ENCODE measurements around the gene PARVG.
"Not testable (repeated sequence)": the region's sequence is repeated elsewhere in the genome, so short reads cannot be mapped to it uniquely, and the experiment has no call there.

PARVG gene

DNA sequence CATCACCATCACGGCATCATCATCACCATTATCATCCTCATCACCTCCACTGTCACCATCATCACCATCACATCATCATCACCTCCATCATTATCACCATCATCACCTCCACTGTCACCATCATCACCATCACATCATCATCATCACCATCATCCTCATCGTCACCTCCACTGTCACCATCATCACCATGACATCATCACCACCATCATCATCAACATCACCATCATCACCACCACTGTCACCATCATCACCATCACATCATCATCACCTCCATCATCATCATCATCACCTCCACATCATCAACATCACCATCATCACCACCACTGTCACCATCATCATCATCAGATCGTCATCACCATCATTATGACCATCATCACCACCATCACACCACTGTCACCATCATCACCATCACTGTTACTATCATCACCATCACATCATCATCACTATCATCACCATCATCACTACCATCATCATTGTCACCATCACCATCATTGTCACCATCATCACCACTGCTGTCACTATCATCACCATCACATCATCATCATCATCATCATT, 32.8 kb downstream of the PARVG start:
- DNase-seq (ENCODE audit: low read depth in 2 of 2), result no peak

DNA sequence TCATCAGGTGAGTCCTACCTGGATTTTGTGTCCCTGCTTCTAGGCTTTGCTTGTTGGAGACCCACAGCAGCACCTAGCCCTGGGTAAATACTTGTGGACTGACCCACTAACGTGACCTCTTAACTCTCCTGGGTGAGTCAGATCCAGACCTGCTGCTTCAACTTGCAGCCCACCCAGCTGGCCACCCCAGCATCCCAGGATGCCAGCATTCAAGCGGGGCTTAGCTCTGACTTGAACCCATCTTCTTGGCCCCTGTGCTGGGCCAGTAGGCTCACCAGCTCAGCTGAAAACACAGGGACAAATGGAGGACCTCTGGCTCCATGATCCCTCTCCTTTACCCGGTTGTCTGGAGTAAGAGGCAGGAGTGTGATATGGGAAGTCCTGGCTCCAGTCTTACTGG, 33.5 kb downstream of the PARVG start:
- DNase-seq (ENCODE audit: low read depth in 2 of 2), result no peak

DNA sequence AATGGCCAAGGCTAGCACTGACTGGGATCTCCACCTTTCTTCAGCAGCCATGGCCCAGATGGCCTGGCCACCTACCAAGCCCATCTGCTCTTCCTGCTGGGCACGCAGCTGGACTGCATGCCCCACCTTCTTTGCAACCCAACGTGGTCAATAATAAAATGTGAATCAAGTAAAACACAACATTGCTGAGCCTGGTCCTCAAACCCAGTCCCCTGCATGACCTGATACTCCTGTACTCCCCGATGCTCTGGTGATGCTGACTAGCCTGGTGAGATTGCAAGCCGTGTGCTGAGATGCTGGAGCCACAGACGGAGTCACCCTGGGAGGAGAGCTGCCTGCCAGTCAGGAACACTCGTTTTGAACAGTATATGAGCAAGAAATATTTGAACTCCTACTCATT, 34.0 kb downstream of the PARVG start:
- DNase-seq (ENCODE audit: low read depth in 2 of 2), result no peak

DNA sequence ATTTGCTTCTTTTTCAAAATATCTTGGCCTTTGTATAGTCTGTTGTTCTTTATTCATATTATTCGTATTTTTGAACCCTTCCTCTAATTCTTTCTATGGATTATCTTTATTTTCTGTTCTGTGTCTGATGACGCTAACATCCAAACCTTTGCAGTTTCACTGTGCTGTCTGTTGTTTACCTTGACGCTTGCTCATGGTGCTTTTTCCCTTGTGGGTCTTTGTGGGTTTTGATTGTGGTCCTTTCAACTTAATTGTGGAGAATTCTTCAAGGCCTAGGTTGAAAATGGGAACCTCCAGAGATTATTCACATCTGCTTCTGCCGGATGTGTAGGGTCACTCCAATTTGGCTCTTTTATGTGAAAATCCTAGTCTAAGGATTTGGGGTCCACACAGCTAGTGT, 34.6 kb downstream of the PARVG start:
- no peak for DNase-seq (ENCODE audit: low read depth in 2 of 2)

DNA sequence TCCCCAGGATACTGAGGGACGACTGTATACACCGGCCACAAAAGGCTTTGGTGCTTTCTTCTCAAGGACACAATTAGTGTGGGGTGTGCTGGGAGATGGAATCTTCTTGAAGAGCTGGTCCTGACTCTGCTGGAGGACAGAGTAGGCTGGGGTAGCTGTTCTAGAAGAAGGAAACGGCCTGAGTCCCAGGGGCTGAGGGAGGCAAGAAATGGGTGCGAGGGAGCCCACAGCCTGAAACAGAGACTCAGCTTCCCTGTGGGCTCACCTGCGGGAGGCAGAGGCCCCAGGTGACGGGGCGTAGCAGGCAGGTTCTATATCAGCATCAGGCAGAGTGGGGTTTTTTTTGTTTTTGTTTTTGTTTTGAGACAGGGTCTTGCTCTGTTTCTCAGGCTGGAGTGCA, 36.6 kb downstream of the PARVG start:
- no peak for DNase-seq (ENCODE audit: low read depth in 2 of 2)

DNA sequence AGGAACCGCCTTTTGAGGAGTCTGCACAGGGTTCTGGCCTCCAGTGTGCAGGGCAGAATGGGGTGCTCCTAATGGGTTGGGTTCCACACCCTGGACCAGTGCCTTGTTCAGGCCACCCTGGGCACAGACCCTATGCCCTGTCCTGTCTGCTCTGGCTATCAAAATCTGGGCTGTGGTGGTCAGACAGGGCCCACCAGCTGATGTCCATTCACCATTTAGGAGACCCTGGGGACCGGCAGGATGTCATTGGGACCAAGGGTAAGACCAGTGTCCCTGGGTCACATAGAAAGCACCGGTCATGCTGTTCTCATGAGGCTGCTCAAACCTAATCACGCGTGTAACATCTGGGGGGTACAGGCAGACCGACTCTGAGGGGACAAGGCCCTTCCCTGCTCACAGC, 37.3 kb downstream of the PARVG start:
- no peak for DNase-seq (ENCODE audit: low read depth in 2 of 2)

DNA sequence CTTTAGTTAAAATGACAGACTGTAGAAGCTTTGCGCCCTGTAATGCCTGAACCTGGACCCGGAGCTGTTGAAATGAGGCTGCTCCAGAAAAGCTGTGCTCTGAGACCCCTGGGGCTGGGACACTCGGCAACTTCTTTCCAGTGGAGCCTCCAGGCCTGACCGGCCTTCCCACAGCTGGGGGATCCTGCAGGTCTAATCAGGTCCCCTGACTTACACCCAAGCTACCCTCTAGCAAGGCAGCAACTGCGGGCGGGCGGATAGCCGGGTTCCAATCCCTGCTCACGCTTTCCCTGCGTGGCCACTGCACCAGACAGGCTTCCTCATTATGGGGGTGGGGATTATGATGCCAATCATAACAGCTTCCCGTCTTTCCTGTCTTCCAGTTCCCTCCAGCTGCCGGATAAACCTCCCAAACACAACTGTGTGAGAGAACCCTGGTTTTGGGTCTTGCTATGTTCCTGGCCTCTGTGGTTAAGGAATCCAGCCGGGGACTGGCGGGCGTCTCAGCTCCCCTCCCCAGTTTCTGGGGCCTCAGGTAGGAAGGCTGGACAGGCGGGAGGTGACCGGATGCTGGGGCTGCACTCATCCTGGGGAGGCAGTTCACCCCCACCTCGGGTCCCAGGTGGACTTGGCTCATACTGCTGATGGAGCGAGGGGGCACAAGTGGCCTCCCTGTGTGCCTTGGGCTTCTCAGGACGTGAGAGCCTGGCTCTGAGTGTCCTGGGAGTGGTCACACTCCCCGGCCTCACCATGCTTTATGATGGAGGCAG, 38.6 kb downstream of the PARVG start:
- DNase-seq (ENCODE audit: low read depth in 2 of 2), result no peak

DNA sequence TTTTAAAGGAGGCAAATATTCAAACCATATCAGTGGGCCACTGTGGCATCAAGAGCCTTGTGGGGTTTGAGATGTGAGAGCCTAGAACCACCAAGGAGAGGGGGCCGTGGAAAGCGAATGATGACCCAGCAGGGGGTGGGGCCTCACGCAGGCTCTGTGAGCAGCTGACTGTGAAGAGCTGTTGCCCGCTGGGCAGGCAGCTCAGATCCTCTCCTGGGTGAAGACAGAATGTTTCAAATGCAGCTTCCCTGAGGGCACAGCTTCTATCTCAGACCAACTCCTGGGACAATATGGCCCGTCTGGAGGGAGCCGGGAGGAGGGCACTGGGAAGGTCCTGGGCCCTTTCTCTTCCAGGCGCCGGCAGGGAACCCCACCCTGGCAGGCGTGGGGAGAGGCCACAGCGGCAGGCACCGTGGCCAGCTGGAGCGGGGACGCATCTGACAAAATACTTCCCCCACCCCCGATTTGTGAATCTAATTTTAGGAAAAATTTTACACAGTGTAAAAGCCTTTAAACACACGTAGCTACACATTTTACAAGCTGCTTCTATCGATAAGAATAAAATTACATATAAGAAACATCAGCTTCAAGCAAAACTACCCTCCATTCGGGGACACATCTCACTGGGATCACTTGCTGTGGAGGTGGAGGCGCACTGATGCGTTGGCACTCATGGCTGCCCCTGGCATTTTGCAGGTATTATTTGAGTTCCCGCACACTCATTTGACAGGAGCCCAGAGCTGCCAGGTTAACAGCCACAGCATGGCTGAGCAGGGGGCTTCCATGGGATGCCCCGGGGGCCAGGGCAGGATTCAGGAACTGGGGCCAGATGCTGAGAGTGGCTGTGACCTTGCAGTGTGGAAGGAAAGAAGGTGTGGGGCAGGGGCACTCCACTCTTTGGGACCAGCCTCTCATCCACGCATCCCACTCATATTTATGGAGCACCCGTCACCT, 40.3 kb downstream of the PARVG start:
- DNase-seq (ENCODE audit: low read depth in 2 of 2), result no peak

DNA sequence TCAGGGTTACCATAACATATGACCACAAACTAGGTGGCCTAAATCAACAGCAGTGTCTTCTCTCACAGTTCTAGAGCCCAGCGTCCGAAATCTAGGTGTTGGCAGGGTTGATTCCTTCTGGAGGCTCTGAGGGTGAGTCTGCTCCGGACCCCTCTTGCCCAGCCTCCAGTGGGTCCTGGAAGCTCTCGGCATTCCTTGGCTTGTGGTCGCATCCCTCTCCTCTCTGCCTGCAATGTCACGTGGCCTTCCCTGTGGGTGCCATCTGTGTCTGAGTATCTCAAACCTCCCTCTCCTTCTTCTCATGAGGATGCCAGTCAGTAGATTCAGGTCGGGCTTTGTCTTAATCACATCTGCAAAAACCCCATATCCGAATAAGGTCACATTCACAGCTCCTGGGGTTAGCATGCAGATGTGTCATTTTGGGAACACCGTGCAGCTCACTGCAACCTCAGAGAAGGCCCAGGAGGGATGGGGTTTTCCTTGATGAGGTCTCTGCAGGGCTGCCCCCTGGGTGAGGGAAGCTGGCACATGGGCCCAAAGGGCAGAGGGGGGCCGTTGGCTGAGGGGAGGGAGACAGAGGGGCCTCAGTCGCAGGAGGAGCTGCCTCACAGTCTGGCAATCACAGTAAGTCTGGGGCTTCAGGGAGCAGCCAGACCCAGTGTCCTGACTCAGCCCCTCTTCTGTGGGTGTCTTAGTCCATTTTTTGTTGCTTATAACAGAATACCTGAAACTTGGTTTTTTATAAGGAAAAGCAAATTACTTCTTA, 41.2 kb downstream of the PARVG start:
- DNase-seq (ENCODE audit: low read depth in 2 of 2), result no peak

DNA sequence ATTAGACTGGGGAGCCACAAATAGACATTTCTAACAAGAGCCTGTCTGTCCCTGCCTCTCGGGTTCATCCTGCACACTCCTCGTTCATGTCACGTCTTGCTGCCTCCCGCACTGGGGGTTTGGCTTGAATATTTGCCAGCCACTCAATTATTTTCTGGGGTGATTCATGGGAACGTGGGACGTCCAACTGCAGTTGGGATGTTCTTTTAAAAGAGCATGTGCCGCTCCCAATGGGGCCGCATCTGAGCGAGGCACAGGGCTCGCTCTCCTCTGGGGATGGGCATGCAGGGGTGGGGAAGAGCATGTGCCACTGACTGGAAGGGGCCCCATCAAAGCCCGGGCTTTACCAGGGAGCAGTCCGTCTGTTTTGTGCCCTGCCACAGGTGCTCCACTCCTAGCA, 43.4 kb downstream of the PARVG start:
- no peak for DNase-seq (ENCODE audit: low read depth in 2 of 2)

DNA sequence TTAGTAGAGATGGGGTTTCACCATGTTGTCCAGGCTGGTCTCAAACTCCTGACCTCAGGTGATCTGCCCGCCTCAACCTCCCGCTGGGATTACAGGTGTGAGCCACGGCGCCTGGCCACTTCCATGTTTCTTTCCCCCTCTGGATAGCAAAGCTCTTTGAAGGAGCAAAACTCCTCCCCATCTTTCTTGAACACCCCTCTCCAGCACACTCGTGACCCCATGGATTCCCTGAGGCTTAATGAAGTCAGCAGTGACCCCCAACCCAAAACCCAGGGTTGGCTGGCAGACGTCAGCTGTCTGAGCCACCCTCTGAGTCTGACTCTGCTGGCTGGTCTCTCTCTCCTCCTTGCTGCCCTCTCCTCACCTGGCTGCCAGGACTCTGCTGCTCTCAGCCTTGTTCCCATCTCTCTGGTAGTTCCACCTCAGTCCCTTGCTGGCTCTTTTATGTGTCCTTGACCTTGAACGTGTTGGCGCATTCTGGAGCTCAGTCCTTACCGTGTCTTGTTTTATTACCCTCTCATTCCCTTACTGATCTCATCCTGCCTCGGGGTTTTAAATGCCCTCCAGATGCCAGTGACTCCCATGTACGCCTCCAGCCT, 44.5 kb downstream of the PARVG start:
- DNase-seq (ENCODE audit: low read depth in 2 of 2), result no peak

DNA sequence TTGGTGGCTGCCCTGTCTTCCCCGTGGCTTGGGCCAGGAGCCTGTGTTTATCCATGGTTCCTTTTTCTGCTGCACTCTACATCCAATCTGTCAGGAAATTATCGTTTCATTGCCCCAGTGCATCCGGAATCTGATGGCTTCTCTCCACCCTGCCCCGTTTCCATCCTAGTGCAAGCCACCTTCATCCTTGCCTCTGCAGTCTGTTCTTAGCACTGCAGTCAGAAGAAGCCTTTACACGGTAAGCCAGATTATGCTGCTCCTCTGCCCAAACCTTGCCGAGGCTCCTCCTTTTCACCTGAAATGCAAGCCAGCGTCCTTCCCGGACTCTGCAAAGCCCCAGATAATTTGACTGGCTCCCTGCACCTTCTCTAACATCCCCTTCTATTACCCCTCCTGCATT, 45.1 kb downstream of the PARVG start:
- no peak for DNase-seq (ENCODE audit: low read depth in 2 of 2)

DNA sequence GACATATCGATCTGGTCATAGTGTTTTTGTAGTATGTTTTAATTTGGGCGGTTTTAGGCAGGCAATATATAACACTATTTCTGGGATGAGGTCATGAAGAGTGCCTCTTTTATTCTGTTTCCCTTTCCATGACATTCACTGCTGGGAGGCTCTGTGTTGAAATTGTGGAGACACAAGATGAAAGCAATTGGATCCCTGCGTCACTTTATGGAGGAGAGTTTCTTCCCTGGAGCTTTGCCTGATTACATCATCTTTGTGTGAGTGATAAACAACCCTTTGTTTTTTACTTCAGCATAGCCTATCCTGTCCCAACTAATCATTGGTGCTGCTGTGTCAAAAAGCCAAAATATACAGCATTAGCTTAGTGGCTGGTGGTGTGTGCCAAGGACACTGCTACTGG, 48.6 kb downstream of the PARVG start:
- DNase-seq (ENCODE audit: low read depth in 2 of 2), result no peak

DNA sequence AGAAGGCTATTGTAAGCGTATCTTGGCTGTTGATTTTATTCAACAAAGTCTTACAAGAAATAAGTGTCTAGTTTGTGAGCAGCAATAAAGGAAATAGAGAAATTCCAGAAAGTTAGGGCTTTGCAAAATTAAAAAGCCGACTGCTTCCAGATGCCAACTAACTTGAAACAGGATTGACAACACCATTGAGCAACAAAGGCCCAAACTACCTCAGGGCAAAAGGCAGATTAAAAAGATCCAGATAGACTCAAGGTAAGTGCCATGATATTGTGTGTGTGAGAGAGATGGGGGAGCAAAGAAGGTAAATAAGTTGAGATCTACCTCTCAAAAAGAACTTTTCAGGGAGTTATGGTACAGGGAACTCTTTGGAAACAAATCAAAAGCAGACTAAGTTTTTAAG, 49.1 kb downstream of the PARVG start:
- no peak for DNase-seq (ENCODE audit: low read depth in 2 of 2)

DNA sequence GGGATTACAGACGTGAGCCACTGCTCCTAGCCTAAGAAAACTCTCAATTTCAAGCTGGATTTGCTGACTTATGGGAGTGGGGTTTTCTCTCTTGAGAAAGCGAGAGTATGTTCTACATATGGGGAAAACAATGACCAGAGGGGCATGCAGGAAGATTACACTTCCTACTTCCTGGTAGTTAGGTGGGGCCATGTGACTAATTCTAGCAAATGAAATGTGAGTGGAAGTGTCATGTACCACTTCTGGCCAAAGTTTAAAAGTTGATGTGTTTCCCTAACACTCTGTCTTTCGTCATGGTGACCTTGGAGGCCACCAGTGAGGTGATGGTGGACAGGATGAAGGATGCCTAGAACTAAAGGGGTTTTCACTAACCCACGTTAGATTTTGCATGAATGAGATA, 50.5 kb downstream of the PARVG start:
- no peak for DNase-seq (ENCODE audit: low read depth in 2 of 2)

DNA sequence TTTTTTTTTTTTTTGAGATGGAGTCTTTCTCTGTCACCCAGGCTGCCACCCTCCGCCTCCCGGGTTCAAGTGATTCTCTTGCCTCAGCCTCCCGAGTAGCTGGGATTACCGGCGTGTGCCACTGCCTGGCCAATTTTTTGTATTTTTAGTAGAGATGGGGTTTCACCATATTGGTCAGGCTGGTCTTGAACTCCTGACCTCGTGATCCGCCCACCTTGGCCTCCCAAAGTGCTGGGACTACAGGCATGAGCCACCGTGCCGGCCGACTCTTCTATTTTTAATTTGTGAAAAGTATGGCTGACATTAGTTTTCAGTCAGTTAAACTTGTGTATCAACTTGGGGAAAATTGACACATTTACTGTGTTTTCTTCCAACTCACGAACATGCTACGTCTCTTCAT, 53.6 kb downstream of the PARVG start:
- DNase-seq (ENCODE audit: low read depth in 2 of 2), result not testable (repeated sequence)

DNA sequence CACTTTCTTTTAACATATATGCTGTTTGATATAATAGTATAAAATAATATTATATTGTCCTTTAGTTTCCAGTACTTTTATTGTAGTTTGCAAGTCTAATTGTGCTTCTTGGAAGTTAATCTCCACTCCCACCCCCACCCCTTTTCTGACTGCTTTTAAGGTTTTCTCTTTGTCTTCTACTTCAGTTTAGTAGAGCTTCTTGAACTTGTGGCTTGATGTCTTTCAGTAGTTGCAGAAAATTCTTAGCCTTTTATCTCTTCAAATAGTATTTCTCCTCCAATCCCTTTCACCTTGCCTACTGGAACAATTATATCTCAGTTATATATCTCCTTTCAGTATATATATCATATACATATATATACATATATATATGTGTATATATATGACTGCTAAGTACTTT, 56.6 kb downstream of the PARVG start:
- DNase-seq (ENCODE audit: low read depth in 2 of 2), result no peak

DNA sequence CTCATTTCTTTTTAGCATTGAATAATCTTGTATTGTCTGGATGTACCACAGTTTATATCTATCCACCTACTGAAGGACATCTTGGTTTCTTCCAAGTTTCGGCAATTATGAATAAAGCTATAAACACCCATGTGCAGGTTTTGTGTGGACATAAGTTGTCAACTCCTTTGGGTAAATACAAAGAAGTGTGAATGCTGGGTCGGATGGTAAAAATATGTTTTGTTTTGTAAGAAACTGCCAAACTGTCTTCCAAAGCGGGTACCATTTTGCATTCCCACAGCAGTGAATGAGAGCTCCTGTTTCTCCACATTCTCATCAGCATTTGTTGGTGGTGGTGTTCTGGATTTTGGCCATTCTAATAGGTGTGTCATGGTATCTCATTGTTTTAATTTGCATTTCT, 60.4 kb downstream of the PARVG start:
- DNase-seq (ENCODE audit: low read depth in 2 of 2), result not testable (repeated sequence)

DNA sequence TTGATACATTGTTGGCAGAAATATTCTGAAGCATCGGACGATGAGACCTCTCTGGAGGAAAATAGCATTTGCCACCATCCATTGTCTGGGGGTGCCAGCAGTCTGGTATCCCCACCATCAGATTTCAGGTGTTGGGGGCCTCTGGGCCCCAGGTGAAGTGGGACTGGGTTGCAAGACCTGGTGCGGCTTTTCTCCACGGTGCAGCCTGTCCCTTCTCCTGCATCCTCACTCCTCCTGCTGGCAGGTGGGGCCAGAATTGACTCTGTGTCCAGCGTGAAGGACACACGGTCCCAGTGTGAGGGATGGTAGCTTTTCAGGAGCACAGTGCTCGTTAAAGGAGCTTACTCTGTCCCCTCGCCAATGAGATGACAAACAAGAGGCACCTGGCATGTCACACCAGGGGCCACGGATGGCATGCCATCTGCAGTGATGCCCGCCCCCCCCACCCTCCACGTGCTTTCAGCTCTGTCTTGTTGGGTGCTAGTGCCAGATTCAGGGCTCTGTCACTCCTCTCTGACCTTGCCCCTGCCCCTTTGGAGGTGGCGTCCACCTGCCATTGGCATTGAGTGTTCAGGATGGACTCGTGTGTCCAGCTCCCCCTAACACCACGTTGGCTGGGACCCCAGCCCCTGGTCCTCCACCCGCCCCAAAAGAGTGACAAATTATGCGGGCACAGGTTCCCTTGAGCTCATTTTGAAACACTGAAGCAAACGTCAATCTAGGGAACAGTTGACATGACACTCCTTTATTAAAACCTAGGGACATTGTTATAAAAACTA, 62.4 kb downstream of the PARVG start:
- no peak for DNase-seq (ENCODE audit: low read depth in 2 of 2)

DNA sequence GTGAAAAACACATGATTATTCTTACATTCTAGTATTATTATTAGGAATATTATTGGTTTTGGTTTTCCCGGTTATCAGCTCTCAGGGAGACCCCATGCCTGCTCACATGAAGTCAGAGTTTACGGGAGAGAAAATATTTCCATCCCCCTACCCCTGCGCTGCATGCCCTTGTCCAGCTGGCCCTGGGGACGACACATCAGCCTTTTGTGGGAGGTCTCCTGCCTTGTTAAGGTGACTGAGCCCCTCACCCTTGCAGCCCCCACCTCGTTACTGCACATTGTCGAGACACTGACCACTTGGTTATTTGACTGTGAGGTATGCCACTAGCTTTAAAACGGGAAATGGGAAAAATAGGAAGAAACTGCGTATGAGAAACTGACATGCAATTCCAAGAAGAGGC, 63.0 kb downstream of the PARVG start:
- no peak for DNase-seq (ENCODE audit: low read depth in 2 of 2)

Data from stimulated activated CD8-positive, alpha-beta memory T cell treated with anti-CD3 and anti-CD28 coated beads, Interleukin-15, amount 100 ng/mL, for 4 hours (primary cell).